ENCODE results near the gene SVIL.
"Not testable (repeated sequence)": the region's sequence is repeated elsewhere in the genome, so short reads cannot be mapped to it uniquely, and the experiment has no call there.

The SVIL gene

GRCh38 chr10:29543715-29544114, 91.1 kb downstream of the SVIL start:
- DNase-seq: no peak

DNA sequence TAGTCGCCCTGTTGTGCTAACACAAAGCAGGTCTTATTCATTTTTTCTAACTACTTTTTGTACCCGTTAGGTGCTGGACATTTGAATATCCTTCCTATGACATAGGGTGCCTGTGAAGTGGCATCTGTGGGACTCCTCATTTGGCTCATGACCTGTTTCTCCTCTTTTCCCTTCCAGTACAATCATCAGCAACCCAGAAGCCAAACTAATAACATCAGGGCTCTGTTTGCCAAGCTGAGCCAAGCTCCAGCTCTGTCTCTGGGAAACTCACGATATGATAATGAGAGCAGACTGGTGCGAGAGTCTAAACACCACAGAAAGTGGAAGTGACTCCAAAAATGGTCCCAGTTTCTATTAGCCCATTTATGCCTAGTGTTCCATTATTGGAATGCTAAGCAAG, 92.0 kb downstream of the SVIL start:
- no peak for DNase-seq

- DNase-seq: no peak
These were observed 93.2 kb downstream of the SVIL start for GRCh38 chr10:29541422-29542210.

DNA sequence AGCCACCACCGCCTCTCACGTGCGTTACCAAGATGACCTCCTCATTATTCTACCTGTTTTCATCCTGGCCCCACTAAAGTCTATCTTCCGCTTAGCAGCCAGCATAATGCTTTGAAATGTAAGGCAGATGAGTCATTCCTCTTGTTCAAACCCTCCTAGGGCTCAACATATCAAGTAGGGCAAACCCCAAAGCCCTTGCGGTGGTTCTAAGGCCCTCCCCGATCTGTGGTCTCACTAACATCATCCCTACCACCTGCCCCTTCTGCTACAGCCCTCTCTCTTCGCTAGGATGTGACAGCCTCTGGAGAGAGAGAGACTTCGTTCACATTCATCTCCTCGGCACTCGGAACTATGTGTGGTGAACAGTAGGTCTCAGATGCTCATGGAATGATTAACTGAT, 94.8 kb downstream of the SVIL start:
- DNase-seq: no peak

DNA sequence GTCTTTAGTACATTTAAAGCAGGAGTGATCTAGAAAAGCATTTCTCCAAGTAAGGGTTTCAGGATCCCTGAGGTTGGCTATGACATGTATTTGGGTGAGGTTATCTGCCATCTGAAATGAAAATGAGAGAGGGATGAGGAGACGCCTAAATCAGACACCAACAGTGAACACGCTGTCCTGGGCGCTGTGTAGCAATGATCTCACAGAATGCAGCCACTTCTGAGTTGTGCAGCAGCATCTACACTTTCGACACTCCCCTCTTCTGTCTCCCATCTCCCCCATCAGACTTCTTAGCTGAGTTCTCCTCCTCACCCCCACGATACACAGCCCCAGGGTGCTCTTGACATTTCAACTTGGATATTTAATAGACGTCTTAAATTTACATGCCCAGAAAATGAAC, 95.4 kb downstream of the SVIL start:
- DNase-seq: no peak

DNA sequence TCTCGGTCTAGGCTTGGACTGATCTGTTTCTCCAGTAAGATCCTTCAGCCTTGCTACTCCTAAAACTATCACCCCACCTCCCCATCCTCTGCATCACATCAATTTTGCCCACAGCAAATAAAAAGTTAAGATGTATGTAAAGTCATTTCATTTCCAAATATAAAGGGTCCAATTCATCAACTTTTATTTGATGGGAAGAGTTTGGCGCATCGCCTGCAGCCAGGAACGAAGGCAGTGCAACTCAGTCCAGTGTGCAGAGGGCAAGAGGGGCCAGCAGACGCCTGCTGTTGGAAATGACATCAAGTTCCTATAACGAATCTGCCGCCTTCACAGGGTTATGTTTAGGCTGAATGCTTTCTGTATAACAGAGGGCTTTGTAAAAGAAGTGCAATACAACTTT, 97.0 kb downstream of the SVIL start:
- DNase-seq: no peak

GRCh38 chr10:29536691-29537090, 98.1 kb downstream of the SVIL start:
- DNase-seq: not testable (repeated sequence)

DNA sequence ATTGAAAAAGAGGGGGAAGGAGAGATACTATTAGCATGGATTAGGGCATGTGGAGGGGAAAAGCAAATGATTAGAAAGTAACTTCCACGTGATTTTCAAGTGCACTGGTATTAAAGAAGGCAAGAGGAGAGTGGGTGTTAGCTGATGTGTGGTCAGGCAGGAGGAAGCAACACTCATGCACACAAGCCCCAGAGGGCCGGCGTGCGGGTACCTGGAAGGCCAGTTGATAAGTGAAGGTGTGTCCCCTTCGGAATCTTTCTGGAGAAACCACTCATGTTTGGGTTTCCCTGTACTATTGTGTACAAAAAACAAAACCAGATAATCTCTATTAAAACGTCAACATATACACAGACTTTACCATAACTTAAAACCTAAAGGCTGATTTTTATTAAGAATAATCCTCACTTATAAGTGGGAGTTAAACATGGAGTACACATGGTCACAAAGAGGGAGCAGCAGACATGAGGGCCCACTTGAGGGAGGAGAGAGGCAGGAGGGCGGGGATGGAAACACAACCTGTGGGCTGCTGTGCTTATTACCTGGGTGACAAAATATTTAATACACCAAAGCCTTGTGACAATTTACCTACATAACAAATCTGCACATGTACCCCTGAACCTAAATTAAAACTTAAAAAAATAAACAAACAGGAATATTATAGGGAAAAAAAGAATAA, 98.9 kb downstream of the SVIL start:
- DNase-seq: no peak

GRCh38 chr10:29535012-29535777, 99.6 kb downstream of the SVIL start:
- peak in 48 of 56 donors; percentile 7 to 84 (median 41) for DNase-seq

GRCh38 chr10:29534590-29534989, 100.2 kb downstream of the SVIL start:
- DNase-seq: no peak

DNA sequence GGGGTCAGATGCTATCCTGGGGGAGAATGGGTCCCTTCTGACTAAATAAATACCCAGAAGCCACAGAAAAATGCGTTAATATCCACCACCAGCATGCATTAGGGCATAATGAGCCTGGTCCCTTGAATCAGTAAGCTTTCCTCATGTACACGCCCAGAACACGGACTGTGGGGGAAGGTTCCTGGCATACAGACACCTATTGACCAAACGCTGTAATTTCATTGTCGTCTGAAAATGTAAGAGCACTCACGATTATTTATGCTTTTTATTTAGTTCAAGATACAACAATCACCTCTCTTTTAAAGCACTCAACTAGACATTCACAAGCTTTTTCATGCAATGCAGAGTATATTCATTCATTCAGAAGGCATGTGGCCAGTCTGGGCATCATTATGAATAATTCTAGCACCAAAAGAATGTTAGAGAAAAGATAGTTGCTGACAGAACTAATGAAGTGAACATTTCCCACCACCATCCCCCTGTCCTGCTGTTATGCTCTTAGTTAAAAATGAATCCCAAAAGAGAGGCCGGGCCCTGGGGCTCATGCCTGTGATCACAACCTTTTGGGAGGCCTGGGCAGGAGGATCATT, 101.0 kb downstream of the SVIL start:
- DNase-seq: no peak

- no peak for DNase-seq
These were observed 101.7 kb downstream of the SVIL start for GRCh38 chr10:29533046-29533445.

GRCh38 chr10:29532256-29532878, 102.4 kb downstream of the SVIL start:
- DNase-seq: no peak

DNA sequence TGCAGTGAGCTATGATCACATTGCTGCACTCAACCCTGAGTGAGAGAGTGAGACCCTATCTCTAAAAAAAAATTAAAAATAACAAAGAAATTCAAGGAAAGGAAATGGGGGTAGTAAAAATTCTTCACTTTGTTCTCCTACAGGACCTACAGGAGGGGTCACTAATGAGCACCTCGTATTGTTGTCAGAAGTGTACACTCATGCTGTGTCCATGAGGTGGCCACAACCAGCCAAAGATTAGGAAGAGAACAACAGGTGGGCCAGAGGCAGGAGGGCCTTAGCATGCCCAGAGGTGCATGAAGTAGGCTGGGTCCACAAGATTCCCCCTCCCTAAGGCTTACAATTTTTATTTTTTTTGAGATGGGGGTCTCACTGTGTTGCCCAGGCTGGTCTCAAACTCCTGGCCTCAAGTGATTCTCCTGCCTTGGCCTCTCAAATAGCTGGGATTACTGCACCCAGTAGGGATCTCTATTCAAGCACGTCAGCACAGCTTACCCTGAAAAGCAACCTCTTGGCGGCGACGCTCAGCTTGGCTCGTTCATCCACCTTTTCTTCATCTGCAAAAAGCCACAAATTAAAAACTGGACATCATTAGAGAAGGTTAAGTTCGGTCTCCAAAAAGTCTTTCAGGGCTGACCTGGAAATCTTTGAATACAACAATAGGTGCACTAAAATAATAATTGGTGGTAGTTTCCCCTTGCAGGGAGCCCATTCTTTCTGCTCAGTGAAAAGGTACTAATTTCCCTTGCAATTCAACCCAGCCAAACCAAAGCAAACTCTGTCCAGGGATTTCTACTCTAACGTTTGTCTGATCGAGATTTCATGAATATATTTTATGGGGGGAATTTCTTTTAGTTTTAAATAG, 104.4 kb downstream of the SVIL start:
- no peak for DNase-seq

GRCh38 chr10:29529146-29529545, 105.6 kb downstream of the SVIL start:
- DNase-seq: no peak

DNA sequence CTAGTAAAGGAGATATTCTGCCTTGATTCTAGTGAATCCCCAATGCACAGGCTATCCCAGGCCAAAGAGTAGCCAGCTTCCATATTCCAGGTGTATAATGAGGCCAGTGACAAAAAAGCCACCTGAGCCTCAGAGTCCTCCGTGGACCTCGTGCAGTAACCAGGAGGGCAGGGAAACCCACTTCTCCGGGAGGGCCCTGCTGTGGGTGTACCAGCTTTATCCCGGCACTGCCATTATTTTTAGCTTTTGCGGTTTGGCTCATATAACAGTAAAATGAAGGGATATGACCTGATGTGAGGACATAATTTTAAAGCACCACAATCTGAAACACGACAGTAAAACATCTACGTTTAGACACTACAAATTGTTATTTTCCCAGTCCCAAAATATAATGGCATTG, 109.0 kb downstream of the SVIL start:
- DNase-seq: no peak

- no peak for DNase-seq
These were observed 110.1 kb downstream of the SVIL start for GRCh38 chr10:29524720-29525119.

DNA sequence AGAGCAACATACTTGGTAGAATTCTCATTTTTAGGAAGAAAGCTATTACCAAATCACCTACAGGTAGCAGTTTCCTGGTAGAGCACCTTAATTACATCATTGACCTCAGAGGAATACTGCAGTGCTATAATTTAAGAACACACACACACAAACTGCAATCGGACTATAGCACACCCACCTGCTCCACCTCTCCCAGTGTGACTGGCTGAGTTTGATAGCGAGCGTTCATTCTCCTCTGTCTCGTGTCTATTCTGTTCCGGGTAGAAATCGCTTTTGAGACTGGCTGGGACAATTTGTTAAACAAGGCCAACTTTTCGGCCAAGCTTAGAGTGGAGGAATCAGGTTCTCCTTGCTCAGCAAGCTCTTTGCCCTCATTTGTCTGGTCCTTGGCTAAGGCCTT, 110.5 kb downstream of the SVIL start:
- no peak for DNase-seq

DNA sequence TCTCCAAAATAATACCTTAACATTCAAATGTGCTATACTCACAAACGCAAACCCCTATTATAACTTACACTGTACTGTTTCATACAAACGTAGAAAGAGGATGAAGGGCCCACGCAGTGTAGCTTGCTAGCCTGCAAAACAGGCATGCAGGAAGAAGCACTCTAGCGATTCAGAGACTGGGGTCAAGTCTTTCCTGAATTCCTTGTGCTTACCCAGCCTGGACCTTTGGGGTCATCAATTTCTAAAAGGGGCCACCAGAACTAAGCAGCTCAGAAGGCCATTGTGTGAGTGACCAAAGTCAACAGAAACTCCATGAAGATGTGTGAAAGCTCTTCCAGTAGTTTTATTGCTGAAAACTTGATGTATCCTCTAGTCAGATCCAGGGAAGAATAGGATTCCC, 111.9 kb downstream of the SVIL start:
- DNase-seq: no peak

DNA sequence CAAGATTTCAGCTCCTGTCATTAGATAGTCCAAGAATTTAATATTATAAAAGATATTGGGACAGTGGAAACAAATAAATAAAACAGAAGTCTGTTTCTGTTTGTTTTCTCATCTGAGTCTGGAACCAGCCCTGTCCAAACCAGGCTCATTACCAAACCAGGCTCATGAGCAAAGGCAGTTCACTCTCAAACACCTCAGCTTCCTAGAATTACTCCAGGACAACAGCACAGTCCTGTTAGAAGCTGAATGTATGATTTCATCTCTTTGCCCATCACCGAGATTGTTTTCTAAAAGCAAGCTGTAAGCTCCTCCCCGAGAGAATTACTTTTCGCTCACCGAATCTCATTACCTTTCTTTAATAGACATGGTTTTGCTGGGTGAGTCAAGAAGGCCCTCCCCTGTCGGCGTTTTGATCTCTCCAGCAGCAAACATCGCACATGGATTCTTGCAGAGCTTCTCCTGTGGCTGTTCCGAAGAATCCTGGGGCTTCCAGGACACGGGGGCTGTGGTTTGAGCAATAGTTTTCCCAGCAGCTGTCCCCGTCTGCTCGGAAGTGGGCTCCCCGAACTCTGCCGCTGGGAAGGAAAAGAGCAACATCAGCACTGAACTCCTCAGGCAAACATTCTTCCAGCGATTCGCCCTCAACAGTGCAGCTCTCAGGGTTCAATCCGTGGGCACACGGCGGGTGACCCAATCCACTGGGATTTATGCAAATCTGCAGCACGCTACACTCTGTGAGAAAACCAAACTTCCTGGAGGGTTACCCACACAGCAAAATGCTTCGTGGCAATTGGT, 112.5 kb downstream of the SVIL start:
- no peak for DNase-seq

All from nucleus accumbens (tissue), 56 donors.